Suprapubic skin (tissue), 4 donors: Measurements from ENCODE around the gene SF3A2. TPM values are rescaled to one million over a fixed set of nuclear protein-coding genes. Genes with fewer than 3 reads are reported as not detected.
A peak's percentile ranks its signal among the peaks of the same experiment; 100 is the strongest.

Experiments
- DNase-seq, 2 donors: peaks; one replicate each; pipeline ENCODE4 v3.0.0-alpha.2; 2019; ENCODE audit warnings: low spot score in 2 of 2
- H3K27ac ChIP-seq: fragments of 200-600 bp; sonication (generic); one replicate; pipeline ENCODE4 v1.5.1; 2019
- H3K27me3 ChIP-seq: fragments of 200-600 bp; sonication (generic); one replicate; pipeline ENCODE4 v1.5.1; 2019
- H3K36me3 ChIP-seq: fragments of 200-600 bp; sonication (generic); one replicate; pipeline ENCODE4 v1.5.1; 2019
- H3K4me1 ChIP-seq: fragments of 200-600 bp; sonication (generic); one replicate; pipeline ENCODE4 v1.5.1; 2019
- H3K4me3 ChIP-seq: fragments of 200-600 bp; sonication (generic); one replicate; pipeline ENCODE4 v1.5.1; 2019; ENCODE audit warnings: mild to moderate bottlenecking
- H3K9me3 ChIP-seq: fragments of 200-600 bp; sonication (generic); one replicate; pipeline ENCODE4 v1.5.1; 2019
- CTCF ChIP-seq, 2 donors: fragments of 200-600 bp in 1 of 2; fragments of 450-650 bp in 1 of 2; sonication (generic) in 1 of 2; IDR thresholded peaks; one replicate each; pipeline ENCODE4 v1.5.1; 2016 to 2019; ENCODE audit warnings: antibody characterized with exemption in 2 of 2, mild to moderate bottlenecking in 1 of 2, moderate library complexity in 1 of 2
- EP300 ChIP-seq: sonication (generic); formaldehyde crosslinking; IDR thresholded peaks from one replicate; pipeline ENCODE4 v1.6.1; 2017; ENCODE audit warnings: antibody characterized with exemption
- POLR2A ChIP-seq, 2 donors: fragments of 450-650 bp; IDR thresholded peaks; one replicate each; pipeline ENCODE4 v1.6.1; 2017; ENCODE audit warnings: antibody characterized with exemption in 2 of 2, mild to moderate bottlenecking in 2 of 2, moderate library complexity in 2 of 2
- POLR2AphosphoS5 ChIP-seq, 3 donors: sonication (generic); formaldehyde crosslinking; IDR thresholded peaks; one replicate each; pipeline ENCODE4 v1.6.1; 2017; ENCODE audit warnings: antibody characterized with exemption in 3 of 3
- WGBS: methylation state at CpG from one replicate; pipeline ENCODE4 v1.1.5; 2018; 5-methylcytosine and 5-hydroxymethylcytosine counted together
- total RNA-seq, 4 donors: library from RNA; depleted of rRNA; stranded (reverse); fragments of >200 nt; gene quantifications; one replicate each; pipeline ENCODE4 v1.1.0, GENCODE V29; 2016

The SF3A2 gene
- total RNA-seq, 4 donors from 2014 or later: 48.0 to 103 (median 64.8) TPM

DNA sequence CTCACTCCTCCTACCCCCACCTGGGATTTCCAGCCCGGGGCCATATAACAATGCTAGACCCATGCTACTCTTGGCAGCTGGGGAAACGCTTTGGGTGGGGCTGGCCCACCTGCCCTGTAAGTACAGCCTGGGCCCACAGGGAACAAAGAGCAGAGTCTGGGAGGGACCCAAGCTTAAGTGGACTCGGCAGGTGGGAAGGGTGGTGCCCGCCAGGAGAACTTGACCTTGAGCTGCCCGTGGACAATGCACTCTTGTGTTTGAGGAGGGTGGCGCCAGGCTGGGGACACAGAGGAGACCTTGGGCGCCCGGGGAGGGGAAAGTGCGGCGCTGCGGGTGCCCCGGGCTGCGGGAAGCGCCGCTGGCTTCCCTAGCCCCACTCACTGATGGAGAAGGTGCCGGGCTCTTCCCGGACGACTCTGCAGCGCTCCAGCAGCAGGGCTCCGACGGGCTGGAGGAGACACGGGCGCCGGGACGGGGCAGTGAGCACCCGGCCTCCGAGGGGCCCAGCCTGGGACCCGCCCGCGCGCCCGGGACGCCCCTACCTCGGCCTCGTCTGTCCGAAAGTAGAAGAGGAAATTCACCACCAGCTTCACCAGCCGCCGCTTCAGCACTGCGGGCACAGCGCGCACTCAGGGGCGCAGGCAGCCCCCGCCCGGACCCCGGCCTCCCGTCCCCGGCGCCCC lies 1.1 kb upstream of the SF3A2 start:
- DNase-seq: no peak
- H3K4me3 ChIP-seq: peak overlapping the region; percentile 92
- H3K9me3 ChIP-seq: no peaks in the 10 kb centered on the region
- H3K36me3 ChIP-seq: peaks cover 22% of the 10 kb centered on the region
- H3K27ac ChIP-seq: peak overlapping the region; percentile 94
- H3K4me1 ChIP-seq: peaks cover 80% of the 10 kb centered on the region
- WGBS: 0% methylated on average over 4 of the region's 48 CpGs
- H3K27me3 ChIP-seq: no peaks in the 10 kb centered on the region
- TF ChIP-seq POLR2A (IDR thresholded peaks at IDR 0.05) (no peak), EP300 (no peak), POLR2AphosphoS5 (IDR thresholded peaks at IDR 0.05) (no peak), CTCF (IDR thresholded peaks at IDR 0.05) (no peak)

DNA sequence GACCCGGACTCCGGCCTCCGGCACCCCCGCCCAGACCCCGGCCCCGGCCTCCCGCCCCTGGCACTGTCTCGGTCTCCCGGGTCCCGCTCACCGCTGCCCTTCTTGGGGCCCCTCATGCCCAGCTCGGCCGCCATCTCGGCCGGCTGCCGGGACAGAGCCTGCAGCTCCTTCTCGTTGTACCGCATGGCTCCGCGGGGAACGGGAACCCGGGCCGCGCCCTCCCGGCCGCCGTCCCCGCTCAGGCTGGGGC lies 635 bp upstream of the SF3A2 start:
- H3K9me3 ChIP-seq: no peaks in the 10 kb centered on the region
- no peak for DNase-seq
- H3K4me1 ChIP-seq: peaks cover 81% of the 10 kb centered on the region
- H3K27me3 ChIP-seq: no peaks in the 10 kb centered on the region
- WGBS: no CpG with 5 or more reads among the region's 28 CpGs
- H3K27ac ChIP-seq: peak overlapping the region; percentile 94
- peaks cover 19% of the 10 kb centered on the region for H3K36me3 ChIP-seq
- H3K4me3 ChIP-seq: peak overlapping the region; percentile 92
- no peak for TF ChIP-seq POLR2A (IDR thresholded peaks at IDR 0.05)
- TF ChIP-seq POLR2AphosphoS5 (IDR thresholded peaks at IDR 0.05): no peak
- no peak for TF ChIP-seq EP300
- TF ChIP-seq CTCF (IDR thresholded peaks at IDR 0.05): no peak

DNA sequence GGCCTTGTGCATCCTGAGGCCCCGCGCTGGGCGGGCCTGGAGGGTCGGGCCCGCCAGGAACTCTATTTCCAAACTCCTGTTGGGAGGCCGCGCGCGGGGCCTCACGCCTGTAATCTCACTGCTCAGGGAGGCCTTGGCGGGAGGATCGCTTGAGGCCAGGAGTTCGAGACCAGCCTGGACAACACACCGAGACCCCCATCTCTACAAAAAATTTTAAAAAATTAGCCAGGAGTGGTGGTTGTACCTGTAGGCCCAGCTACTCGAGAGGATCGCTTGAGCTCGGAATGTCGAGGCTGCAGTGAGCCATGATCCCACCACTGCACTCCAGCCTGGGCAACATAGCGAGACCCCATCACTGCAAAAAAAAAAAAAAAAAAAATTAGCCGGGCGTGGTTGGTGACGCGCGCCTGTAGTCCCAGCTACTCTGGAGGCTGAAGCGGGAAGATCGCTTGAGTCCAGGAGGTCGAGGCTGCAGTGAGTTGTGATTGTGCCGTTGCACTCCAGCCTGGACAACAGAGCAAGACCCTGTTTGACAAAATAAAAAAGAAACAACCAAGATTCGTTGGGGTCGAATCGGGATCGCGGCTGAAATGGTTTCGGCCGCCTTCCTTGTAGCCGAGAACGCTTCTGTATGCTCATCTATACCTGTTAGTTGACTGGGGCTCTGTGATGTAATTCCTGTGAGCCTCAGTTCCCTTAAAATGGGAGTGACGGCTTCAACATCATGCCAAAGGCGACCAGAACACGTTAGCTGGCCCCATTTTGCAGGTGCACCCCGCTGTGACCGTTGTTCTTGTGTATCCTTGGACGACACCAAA lies 636 bp downstream of the SF3A2 start:
- no peak for TF ChIP-seq POLR2A (IDR thresholded peaks at IDR 0.05)
- TF ChIP-seq EP300: no peak
- no peak for TF ChIP-seq CTCF (IDR thresholded peaks at IDR 0.05)
- TF ChIP-seq POLR2AphosphoS5 (IDR thresholded peaks at IDR 0.05): no peak
- Histone ChIP-seq H3K27me3 (no peaks in the 10 kb centered on the region), H3K9me3 (no peaks in the 10 kb centered on the region), H3K27ac (peak overlapping the region; percentile 94), H3K4me3 (peak overlapping the region; percentile 92), H3K4me1 (peaks cover 81% of the 10 kb centered on the region), H3K36me3 (peaks cover 18% of the 10 kb centered on the region)
- WGBS: 45% methylated on average over 38 of the region's 43 CpGs
- DNase-seq: no peak

DNA sequence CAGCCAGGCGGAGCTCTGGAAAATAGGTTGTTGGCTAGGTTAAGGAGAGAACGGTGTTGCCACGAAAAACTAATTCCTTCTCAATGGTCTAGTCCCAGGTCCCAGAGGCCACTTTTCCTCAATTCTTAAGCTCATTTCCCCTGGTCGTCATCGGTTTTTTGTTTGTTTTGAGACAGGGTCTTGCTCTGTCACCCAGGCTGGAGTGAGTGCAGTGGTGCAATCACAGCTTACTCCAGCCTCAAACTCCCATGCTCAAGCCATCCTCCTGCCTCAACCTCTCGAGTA lies 1.2 kb downstream of the SF3A2 start:
- no peaks in the 10 kb centered on the region for H3K27me3 ChIP-seq
- DNase-seq: no peak
- H3K4me1 ChIP-seq: peaks cover 85% of the 10 kb centered on the region
- WGBS: 77% methylated on average over 6 of the region's 6 CpGs
- H3K36me3 ChIP-seq: peaks cover 13% of the 10 kb centered on the region
- TF ChIP-seq POLR2AphosphoS5 (IDR thresholded peaks at IDR 0.05) (no peak), EP300 (no peak), POLR2A (IDR thresholded peaks at IDR 0.05) (no peak)
- H3K27ac ChIP-seq: peak overlapping the region; percentile 94
- no peaks in the 10 kb centered on the region for H3K9me3 ChIP-seq
- peak overlapping the region; percentile 92 for H3K4me3 ChIP-seq

DNA sequence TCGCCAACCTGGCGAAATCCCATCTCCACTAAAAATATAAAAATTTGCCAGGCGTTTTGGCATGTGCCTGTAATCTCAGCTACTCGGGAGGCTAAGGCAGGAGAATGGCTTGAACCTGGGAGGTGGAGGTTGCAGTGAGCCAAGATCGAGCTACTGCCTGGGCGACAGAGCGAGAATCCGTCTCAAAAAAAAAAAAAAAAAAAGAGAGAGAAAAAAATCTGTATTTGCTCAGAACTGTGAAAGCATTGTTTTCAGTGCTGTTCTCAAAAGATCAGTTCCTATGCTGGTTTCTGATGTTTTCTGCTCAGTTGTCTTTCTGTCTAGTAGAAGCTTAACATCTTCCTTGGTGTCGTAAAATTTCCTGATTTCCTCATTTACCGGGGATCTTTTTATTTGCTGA lies 2.5 kb downstream of the SF3A2 start:
- Histone ChIP-seq H3K27me3 (no peaks in the 10 kb centered on the region), H3K36me3 (peaks cover 12% of the 10 kb centered on the region), H3K4me3 (peak overlapping the region; percentile 44), H3K27ac (peak overlapping the region; percentile 26), H3K4me1 (peaks cover 78% of the 10 kb centered on the region), H3K9me3 (no peaks in the 10 kb centered on the region)
- no peak for TF ChIP-seq POLR2AphosphoS5 (IDR thresholded peaks at IDR 0.05)
- TF ChIP-seq CTCF (IDR thresholded peaks at IDR 0.05): no peak
- no peak for TF ChIP-seq POLR2A (IDR thresholded peaks at IDR 0.05)
- no peak for DNase-seq
- 66% methylated on average over 10 of the region's 10 CpGs for WGBS
